HG03354 (cell line): Measurements from ENCODE around the gene TCEA3.

Source experiments
- ATAC-seq: cut with Tn5 transposase; IDR thresholded peaks from one replicate; pipeline ENCODE4 v1.9.1; 2021; ENCODE audit warnings: mild to moderate bottlenecking; ENCODE audit not compliant: unreplicated experiment, poor library complexity, severe bottlenecking

TCEA3 gene

GRCh38 chr1:23344987-23345472 lies 79.5 kb downstream of the TCEA3 start:
- no peak for ATAC-seq

GRCh38 chr1:23344111-23344986 lies 80.2 kb downstream of the TCEA3 start, which contains the start of gene HNRNPR:
HNRNPR (minus strand) TSS chr1:23344284; CDS start chr1:23341008, 3,276 bp downstream.
- ATAC-seq: peak; percentile 96

GRCh38 chr1:23343221-23344110 lies 81.1 kb downstream of the TCEA3 start:
- peak; percentile 19 for ATAC-seq

GRCh38 chr1:23341931-23342692 lies 82.4 kb downstream of the TCEA3 start:
- ATAC-seq: no peak

GRCh38 chr1:23339632-23340031 lies 84.9 kb downstream of the TCEA3 start:
- ATAC-seq: no peak

- ATAC-seq: no peak
Measured at GRCh38 chr1:23337869-23338268, 86.7 kb downstream of the TCEA3 start.

- no peak for ATAC-seq
Measured at GRCh38 chr1:23331713-23332112, 92.8 kb downstream of the TCEA3 start.
